ENCODE measurements around the gene RNF215.

RNF215 gene

GRCh38 chr22:30361916-30362650 lies 25.1 kb downstream of the RNF215 start:
- no peaks in the 10 kb centered on the region for H3K36me3 ChIP-seq (ENCODE audit: control insufficient read depth, insufficient read depth, low read length)
- H3K27ac ChIP-seq (ENCODE audit: low read depth, low read length), result no peak overlapping the region

GRCh38 chr22:30358541-30358940 lies 28.7 kb downstream of the RNF215 start:
- H3K27ac ChIP-seq (ENCODE audit: low read depth, low read length), result no peak overlapping the region
- no peaks in the 10 kb centered on the region for H3K36me3 ChIP-seq (ENCODE audit: control insufficient read depth, insufficient read depth, low read length)
- no peaks in the 10 kb centered on the region for H3K4me1 ChIP-seq (ENCODE audit: control insufficient read depth, insufficient read depth, low read length)
- no peaks in the 10 kb centered on the region for H3K27me3 ChIP-seq (ENCODE audit: control insufficient read depth, insufficient read depth, low read length)
- no peak overlapping the region for H3K4me3 ChIP-seq (ENCODE audit: low read length)
- H3K9ac ChIP-seq (ENCODE audit: low read length), result no peak overlapping the region

More at GRCh38 chr22:30361916-30362650, 25.1 kb downstream of the RNF215 start:
- H3K9ac ChIP-seq (ENCODE audit: low read length), result no peak overlapping the region
- no peaks in the 10 kb centered on the region for H3K27me3 ChIP-seq (ENCODE audit: control insufficient read depth, insufficient read depth, low read length)
- no peaks in the 10 kb centered on the region for H3K4me1 ChIP-seq (ENCODE audit: control insufficient read depth, insufficient read depth, low read length)
- no peak overlapping the region for H3K4me3 ChIP-seq (ENCODE audit: low read length)

DNA sequence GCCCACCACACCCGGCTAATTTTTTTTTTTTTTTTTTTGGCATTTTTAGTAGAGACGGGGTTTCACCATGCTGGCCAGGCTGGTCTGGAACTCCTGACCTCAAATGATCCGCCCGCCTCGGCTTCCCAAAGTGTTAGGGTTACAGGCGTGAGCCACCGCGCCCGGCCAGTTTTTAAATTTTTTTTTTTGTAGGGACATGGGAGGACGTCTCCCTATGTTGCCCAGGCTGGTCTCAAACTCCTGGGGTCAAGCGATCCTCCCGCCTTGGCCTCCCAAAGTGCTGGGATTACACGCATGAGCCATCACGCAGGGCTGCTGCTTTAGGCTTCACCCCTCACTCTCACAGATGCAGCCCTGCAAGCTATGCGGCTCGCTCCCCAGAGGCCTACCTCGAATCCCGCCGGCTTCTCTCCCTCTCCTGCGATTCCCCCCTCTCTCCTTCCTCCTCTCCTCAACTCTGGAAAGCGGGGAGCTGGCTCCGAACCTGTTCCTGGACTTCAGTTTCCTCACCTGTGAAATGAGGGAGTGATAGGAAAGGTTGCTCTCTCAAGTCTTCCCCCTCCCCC lies 29.5 kb downstream of the RNF215 start:
- Histone ChIP-seq H3K9ac (ENCODE audit: low read length) (no peak overlapping the region), H3K4me3 (ENCODE audit: low read length) (no peak overlapping the region), H3K36me3 (ENCODE audit: control insufficient read depth, insufficient read depth, low read length) (peaks cover 2% of the 10 kb centered on the region), H3K27me3 (ENCODE audit: control insufficient read depth, insufficient read depth, low read length) (no peaks in the 10 kb centered on the region), H3K27ac (ENCODE audit: low read depth, low read length) (no peak overlapping the region), H3K4me1 (ENCODE audit: control insufficient read depth, insufficient read depth, low read length) (no peaks in the 10 kb centered on the region)

DNA sequence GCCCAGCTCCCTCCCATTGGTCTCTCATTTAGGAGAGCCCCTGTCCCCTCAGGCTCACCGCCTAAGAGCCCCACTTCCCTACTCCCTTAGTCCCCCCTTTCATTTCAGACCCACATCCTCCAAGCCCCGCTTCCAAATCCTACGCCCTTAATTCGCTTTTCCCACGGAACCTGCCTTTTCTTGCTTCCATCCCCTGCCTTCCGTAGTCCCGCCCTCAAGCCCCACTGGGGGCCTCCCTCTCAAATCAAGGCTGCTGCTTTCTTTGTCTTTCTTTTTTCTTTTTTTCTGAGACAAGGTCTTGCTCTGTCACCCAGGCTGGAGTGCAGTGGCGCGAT lies 30.0 kb downstream of the RNF215 start:
- Histone ChIP-seq H3K9ac (ENCODE audit: low read length) (no peak overlapping the region), H3K27ac (ENCODE audit: low read depth, low read length) (no peak overlapping the region), H3K4me1 (ENCODE audit: control insufficient read depth, insufficient read depth, low read length) (no peaks in the 10 kb centered on the region), H3K36me3 (ENCODE audit: control insufficient read depth, insufficient read depth, low read length) (peaks cover 6% of the 10 kb centered on the region), H3K4me3 (ENCODE audit: low read length) (peak overlapping the region; percentile 69), H3K27me3 (ENCODE audit: control insufficient read depth, insufficient read depth, low read length) (no peaks in the 10 kb centered on the region)

DNA sequence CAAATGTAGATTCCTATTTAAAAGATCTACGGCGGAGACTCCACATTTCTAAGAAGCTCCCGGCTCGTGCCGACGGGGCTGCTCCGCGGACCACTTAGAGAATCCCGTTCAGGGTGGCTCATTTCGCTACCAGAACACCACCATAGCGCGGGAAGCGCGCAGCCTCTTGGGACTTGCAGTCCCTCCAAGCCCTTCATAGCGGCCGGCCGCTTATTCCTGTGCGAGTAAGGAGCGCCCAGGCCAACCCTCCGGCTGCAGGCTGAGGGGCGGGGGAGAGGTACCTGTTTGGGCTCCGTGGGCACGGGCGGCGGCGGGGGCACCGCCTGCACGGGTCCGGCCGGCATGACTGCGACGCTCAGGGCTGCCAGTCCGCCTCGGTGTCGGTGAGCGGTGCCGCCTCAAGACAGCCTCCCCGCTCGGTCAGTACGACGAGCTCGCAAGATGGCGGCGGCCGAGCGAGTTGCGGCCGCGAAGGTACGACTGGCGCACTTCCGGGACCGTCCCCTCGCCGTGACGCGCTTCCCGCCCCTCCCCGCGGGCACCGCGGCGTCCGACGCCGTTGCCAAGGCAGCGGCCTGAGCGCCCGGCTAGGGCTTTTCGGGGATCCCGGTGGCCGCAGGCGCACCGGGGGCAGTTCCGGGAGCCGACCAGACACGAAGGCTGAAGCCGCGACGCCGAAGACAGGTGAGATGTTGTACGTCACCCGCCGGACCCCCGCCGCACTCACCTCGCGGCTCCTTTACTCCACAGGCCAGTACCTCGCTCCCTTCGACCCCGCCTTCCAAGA lies 30.6 kb downstream of the RNF215 start, which contains the start of the genes CCDC157 and SF3A1:
TSS of gene CCDC157 (plus strand) at position 559 of the 787 bp plus-strand sequence. CDS start 8,994 bp downstream, outside the sequence.
TSS of gene SF3A1 (minus strand) at position 446 of the 787 bp plus-strand sequence. CDS start at position 344, 102 bp downstream.
- peak within 1 kb of the TSS; percentile 69 for H3K4me3 ChIP-seq (ENCODE audit: low read length)
- H3K27me3 ChIP-seq (ENCODE audit: control insufficient read depth, insufficient read depth, low read length), result no peaks in the 10 kb centered on the region
- H3K4me1 ChIP-seq (ENCODE audit: control insufficient read depth, insufficient read depth, low read length), result no peaks in the 10 kb centered on the region
- H3K9ac ChIP-seq (ENCODE audit: low read length), result peak within 1 kb of the TSS; percentile 87
- peaks cover 12% of the 10 kb centered on the region for H3K36me3 ChIP-seq (ENCODE audit: control insufficient read depth, insufficient read depth, low read length)
- peak within 1 kb of the TSS; percentile 99 for H3K27ac ChIP-seq (ENCODE audit: low read depth, low read length)

- Histone ChIP-seq H3K27ac (ENCODE audit: low read depth, low read length) (no peak overlapping the region), H3K9ac (ENCODE audit: low read length) (no peak overlapping the region), H3K36me3 (ENCODE audit: control insufficient read depth, insufficient read depth, low read length) (peaks cover 14% of the 10 kb centered on the region), H3K4me1 (ENCODE audit: control insufficient read depth, insufficient read depth, low read length) (no peaks in the 10 kb centered on the region), H3K27me3 (ENCODE audit: control insufficient read depth, insufficient read depth, low read length) (no peaks in the 10 kb centered on the region), H3K4me3 (ENCODE audit: low read length) (no peak overlapping the region)
These were observed 32.6 kb downstream of the RNF215 start for GRCh38 chr22:30354644-30355043.

- Histone ChIP-seq H3K4me1 (ENCODE audit: control insufficient read depth, insufficient read depth, low read length) (no peaks in the 10 kb centered on the region), H3K4me3 (ENCODE audit: low read length) (no peak overlapping the region), H3K27me3 (ENCODE audit: control insufficient read depth, insufficient read depth, low read length) (no peaks in the 10 kb centered on the region), H3K9ac (ENCODE audit: low read length) (no peak overlapping the region), H3K36me3 (ENCODE audit: control insufficient read depth, insufficient read depth, low read length) (peaks cover 18% of the 10 kb centered on the region), H3K27ac (ENCODE audit: low read depth, low read length) (no peak overlapping the region)
These were observed 36.0 kb downstream of the RNF215 start for GRCh38 chr22:30351226-30351625.

DNA sequence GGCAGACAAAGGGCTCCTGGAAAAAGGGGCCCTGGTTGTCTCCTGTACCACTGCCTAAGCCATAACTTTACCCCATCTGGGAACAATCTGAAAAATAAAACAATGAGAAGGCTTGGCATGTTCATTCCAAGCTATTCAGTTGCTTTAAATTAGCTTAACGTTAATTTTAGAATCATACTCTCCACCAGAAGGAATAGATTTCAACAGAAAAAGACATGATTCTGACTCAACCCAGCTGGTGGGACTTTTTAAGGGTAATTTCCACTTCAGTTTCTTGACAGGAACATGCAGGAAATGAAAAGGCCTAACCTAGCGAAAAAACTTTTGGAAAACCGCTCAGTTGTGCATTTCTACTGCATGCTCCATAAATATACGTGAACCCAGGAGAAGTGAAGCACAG lies 38.4 kb downstream of the RNF215 start:
- H3K36me3 ChIP-seq (ENCODE audit: control insufficient read depth, insufficient read depth, low read length), result peaks cover 42% of the 10 kb centered on the region
- H3K27ac ChIP-seq (ENCODE audit: low read depth, low read length), result no peak overlapping the region
- no peak overlapping the region for H3K4me3 ChIP-seq (ENCODE audit: low read length)
- H3K4me1 ChIP-seq (ENCODE audit: control insufficient read depth, insufficient read depth, low read length), result no peaks in the 10 kb centered on the region
- no peak overlapping the region for H3K9ac ChIP-seq (ENCODE audit: low read length)
- H3K27me3 ChIP-seq (ENCODE audit: control insufficient read depth, insufficient read depth, low read length), result no peaks in the 10 kb centered on the region

DNA sequence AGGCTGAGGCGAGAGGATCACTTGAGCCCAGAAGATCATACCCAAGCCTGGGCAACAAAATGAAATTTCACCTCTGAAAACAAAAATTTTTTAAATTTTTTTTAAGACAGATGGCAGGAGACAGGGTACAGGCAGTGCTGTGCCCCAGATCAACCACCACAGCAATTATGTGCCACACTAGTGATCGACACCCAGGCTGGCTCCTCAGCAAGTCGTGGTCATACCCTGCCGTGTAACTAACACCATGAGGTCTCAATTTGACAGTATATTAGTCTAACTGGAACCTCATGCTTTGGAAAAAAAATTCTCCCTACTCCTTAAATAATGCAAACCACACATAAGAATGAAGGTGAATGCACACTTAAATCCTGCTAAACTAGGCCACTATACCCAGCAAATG lies 38.8 kb downstream of the RNF215 start:
- Histone ChIP-seq H3K4me1 (ENCODE audit: control insufficient read depth, insufficient read depth, low read length) (no peaks in the 10 kb centered on the region), H3K9ac (ENCODE audit: low read length) (no peak overlapping the region)

DNA sequence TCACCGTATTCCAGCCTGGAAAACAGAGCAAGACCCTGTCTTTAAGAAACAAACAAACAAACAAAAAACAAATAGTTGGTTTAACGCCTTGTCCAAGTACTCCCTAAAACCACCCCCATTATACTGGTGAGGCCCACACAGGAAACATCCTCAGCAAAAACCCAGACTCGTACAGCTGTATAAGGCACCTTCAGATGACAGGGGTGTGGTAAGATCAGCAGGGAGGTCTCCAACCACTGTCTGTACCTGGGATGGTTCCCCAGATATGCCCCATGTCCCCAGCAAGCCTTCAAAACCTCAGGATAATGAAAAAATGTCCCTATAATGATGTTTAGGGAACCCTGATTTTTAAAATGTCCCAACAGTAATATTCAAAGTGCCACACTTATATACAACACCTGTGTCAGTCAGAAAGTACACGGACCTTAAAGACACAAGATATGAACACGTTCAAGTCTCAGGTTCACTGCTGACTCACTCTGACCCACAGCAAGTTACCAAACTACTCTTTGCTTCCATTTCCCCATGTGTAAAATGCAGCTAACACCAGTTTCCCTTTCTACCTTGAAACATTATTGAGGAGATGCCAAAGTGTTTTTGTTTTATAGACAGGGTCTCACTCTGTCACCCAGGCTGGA lies 39.8 kb downstream of the RNF215 start:
- Histone ChIP-seq H3K9ac (ENCODE audit: low read length) (no peak overlapping the region), H3K36me3 (ENCODE audit: control insufficient read depth, insufficient read depth, low read length) (peaks cover 49% of the 10 kb centered on the region), H3K27me3 (ENCODE audit: control insufficient read depth, insufficient read depth, low read length) (no peaks in the 10 kb centered on the region), H3K4me1 (ENCODE audit: control insufficient read depth, insufficient read depth, low read length) (no peaks in the 10 kb centered on the region), H3K4me3 (ENCODE audit: low read length) (no peak overlapping the region), H3K27ac (ENCODE audit: low read depth, low read length) (no peak overlapping the region)

More for the DNA sequence above, 38.8 kb downstream of the RNF215 start:
- H3K4me3 ChIP-seq (ENCODE audit: low read length), result no peak overlapping the region
- H3K27ac ChIP-seq (ENCODE audit: low read depth, low read length), result no peak overlapping the region
- H3K36me3 ChIP-seq (ENCODE audit: control insufficient read depth, insufficient read depth, low read length), result peaks cover 45% of the 10 kb centered on the region
- H3K27me3 ChIP-seq (ENCODE audit: control insufficient read depth, insufficient read depth, low read length), result no peaks in the 10 kb centered on the region

GRCh38 chr22:30344447-30345200 lies 42.6 kb downstream of the RNF215 start:
- H3K27me3 ChIP-seq (ENCODE audit: control insufficient read depth, insufficient read depth, low read length), result no peaks in the 10 kb centered on the region
- no peak overlapping the region for H3K27ac ChIP-seq (ENCODE audit: low read depth, low read length)
- no peak overlapping the region for H3K9ac ChIP-seq (ENCODE audit: low read length)
- no peak overlapping the region for H3K4me3 ChIP-seq (ENCODE audit: low read length)
- peaks cover 62% of the 10 kb centered on the region for H3K36me3 ChIP-seq (ENCODE audit: control insufficient read depth, insufficient read depth, low read length)
- no peaks in the 10 kb centered on the region for H3K4me1 ChIP-seq (ENCODE audit: control insufficient read depth, insufficient read depth, low read length)
